Lower lobe of right lung (tissue), 2 donors: ENCODE data around the gene VAC14. TPM values are rescaled to one million over a fixed set of nuclear protein-coding genes. Genes with fewer than 3 reads are reported as not detected.
A peak's percentile ranks its signal among the peaks of the same experiment; 100 is the strongest.

Experiments used
- ATAC-seq, 2 donors: fragments of 200-7000 bp; cut with Tn5 transposase; one replicate each; pipeline ENCODE4 v1.9.1; 2020 to 2022; ENCODE audit warnings: mild to moderate bottlenecking in 2 of 2, moderate library complexity in 2 of 2
- DNase-seq: peaks from one replicate; pipeline ENCODE4 v3.0.0-alpha.2; 2020
- H3K27ac ChIP-seq: fragments of 200-600 bp; one replicate; pipeline ENCODE4 v1.8.0; 2022
- H3K27me3 ChIP-seq: fragments of 200-600 bp; one replicate; pipeline ENCODE4 v1.8.0; 2022; ENCODE audit warnings: low read depth
- H3K36me3 ChIP-seq: fragments of 200-600 bp; one replicate; pipeline ENCODE4 v1.8.0; 2022; ENCODE audit warnings: mild to moderate bottlenecking
- H3K4me1 ChIP-seq: fragments of 200-600 bp; one replicate; pipeline ENCODE4 v1.8.0; 2022
- H3K4me3 ChIP-seq: fragments of 200-600 bp; one replicate; pipeline ENCODE4 v1.8.0; 2022; ENCODE audit warnings: mild to moderate bottlenecking
- H3K9me3 ChIP-seq: fragments of 200-600 bp; one replicate; pipeline ENCODE4 v1.8.0; 2022
- intact Hi-C: fragments of 100-400 bp; cut with DNase I; formaldehyde crosslinking; loops from one replicate; pipeline ENCODE4 v1.11.0; 2022
- total RNA-seq: library from RNA; stranded (reverse); fragmentation: NEBNext Ultra II Directional; extraction: Animal tissue kit (Norgen Biotek cat#: 25700); gene quantifications from one replicate; pipeline ENCODE4 v1.2.1, GENCODE V29; 2021
- TF ChIP-seq, protein P1 (sequence below): fragments of 200-600 bp; IDR thresholded peaks from one replicate; pipeline ENCODE4 v1.8.0; 2022; ENCODE audit warnings: antibody characterized with exemption, mild to moderate bottlenecking
- donor health status: DM: no; HTN: yes; CAD: no; lungs with severe emphysema.

Gene VAC14
- total RNA-seq, 1 donor from 2014 or later = 49.1 TPM

DNA sequence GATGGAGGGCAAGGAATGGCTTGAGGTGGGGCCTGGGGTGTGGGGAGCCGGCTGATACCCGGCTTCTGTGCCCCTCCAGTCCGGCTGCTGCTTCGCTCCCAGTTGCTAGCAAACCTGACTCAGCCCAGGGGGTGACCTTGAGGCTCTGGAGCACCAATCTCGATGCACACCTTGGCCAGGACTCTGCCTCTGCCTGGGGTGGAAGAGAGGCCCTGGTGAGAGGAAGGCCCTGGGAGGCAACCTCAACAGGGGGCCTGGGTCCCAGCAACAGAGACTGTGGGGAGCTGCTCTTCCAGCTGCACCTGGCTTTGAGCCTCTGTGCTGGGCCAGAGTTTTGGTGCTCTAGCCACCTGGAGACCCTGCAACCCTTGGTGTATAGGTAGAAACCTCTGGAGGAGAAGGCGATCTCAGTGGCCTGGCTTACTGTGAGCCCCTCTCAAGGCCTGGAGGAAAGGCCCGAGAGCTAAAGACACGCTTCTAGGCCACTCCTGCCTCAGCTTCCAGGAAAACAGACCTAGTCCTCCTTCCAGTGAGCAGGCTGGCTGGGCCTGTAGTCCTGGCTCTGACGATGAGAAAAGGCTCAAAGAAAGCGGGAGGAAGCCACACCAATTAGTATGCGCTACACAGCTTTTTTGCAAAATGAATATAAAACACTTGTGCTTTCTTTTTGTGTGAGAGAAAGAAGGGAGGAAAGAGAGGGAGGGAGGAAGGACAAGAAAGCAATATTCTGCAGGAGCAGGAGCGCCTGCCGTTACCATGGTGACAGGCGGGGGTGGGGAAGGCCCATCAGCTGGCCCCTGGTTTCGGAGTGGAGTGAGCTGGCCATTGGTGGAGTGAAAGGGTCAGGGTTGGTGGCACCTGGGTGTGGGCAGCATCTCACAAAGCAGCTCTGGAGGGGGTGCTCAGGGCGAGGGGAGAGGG, 51.0 kb downstream of the VAC14 start:
- TF ChIP-seq, protein P1, sequence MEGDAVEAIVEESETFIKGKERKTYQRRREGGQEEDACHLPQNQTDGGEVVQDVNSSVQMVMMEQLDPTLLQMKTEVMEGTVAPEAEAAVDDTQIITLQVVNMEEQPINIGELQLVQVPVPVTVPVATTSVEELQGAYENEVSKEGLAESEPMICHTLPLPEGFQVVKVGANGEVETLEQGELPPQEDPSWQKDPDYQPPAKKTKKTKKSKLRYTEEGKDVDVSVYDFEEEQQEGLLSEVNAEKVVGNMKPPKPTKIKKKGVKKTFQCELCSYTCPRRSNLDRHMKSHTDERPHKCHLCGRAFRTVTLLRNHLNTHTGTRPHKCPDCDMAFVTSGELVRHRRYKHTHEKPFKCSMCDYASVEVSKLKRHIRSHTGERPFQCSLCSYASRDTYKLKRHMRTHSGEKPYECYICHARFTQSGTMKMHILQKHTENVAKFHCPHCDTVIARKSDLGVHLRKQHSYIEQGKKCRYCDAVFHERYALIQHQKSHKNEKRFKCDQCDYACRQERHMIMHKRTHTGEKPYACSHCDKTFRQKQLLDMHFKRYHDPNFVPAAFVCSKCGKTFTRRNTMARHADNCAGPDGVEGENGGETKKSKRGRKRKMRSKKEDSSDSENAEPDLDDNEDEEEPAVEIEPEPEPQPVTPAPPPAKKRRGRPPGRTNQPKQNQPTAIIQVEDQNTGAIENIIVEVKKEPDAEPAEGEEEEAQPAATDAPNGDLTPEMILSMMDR = no peak
- Histone ChIP-seq H3K4me3 (no peak overlapping the region), H3K27me3 (no peaks in the 10 kb centered on the region), H3K9me3 (no peaks in the 10 kb centered on the region), H3K27ac (peak overlapping the region; percentile 83), H3K4me1 (peaks cover 87% of the 10 kb centered on the region), H3K36me3 (peaks cover 7% of the 10 kb centered on the region)
- ATAC-seq (no peak), DNase-seq (no peak)
- intact Hi-C loops = no loop called here

DNA sequence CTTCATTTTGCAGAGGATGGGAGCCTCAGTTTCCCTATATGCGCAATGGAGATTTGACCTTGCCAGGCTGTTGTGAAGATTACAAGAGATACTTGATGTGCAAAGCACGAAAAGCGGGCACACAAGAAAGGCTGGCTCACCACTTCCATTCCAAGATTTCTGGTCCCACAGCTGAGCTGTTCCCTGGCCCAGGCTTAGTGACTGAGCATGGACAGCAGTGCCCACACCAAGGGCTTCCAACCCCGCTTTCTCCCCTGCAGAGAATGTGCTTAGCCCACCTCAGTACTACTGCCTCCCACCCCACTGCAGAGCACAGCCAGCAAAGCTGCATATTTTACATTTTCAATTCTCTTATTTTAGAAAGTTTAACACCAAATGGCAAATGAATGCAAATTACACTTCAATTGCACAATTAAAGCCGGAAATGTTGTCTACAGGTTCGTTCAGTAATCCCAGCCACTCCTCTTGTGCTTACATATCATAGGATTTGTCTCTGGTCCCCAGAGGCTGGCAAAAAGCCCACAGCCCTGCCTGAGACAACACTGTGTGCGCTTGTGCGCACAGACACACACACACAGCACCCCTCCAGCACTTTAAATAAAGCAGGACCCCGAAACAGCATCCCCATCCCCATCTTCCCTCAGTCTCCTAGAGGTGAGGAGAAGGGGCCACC, 51.8 kb downstream of the VAC14 start:
- H3K9me3 ChIP-seq = no peaks in the 10 kb centered on the region
- no peak for DNase-seq
- TF ChIP-seq, protein P1 = no peak

DNA sequence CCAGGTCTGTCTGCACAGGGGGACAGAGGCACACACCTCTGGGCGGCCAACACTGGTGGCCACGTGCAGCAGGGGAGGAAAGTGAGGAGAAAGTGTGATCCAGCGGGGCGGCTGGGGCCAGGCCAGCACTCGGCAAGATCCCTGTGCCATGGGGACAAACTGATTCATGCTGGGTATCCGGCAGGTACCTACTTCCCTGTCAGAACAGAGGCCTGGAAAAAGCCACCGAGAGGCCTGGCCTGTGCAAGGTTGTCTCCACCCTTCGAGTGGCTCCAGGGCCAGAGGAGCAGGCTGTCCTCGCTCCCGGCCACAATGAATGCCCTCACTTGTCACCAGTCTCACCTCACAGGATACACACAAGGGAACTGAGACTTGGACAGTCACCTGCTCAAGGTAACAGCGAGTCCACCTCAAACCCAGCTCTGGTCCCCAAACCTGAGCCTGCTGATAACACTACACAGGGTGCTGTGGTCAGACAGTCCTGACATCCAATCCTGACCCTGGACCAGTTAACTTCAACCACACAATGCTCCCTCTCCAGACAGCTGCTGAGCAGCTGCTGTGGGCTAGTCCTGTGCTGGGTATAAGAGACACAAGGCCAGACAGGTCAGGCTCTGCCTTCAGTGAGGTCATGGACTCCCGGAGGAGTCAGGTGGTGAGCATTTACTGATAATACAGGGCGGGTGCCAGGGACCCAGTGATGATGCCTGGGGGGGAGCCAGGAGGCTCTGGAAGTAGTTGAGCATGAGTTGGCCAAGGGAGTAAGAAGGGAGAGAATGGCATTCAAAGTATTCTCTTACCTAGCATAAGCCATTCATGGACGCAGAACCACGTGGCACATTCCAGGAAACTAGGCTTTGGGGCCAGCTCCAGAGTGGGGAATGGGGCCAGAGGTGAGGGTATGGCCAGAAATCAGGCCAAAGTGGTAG, 53.0 kb downstream of the VAC14 start:
- DNase-seq = peak; percentile 66
- peak overlapping the region; percentile 83 for H3K27ac ChIP-seq
- intact Hi-C loops = no loop called here

More for the DNA sequence above, 51.8 kb downstream of the VAC14 start:
- ATAC-seq = no peak
- H3K4me3 ChIP-seq = no peak overlapping the region
- H3K27me3 ChIP-seq = no peaks in the 10 kb centered on the region
- peak overlapping the region; percentile 83 for H3K27ac ChIP-seq
- H3K4me1 ChIP-seq = peaks cover 86% of the 10 kb centered on the region
- intact Hi-C loops = no loop called here
- peaks cover 11% of the 10 kb centered on the region for H3K36me3 ChIP-seq

DNA sequence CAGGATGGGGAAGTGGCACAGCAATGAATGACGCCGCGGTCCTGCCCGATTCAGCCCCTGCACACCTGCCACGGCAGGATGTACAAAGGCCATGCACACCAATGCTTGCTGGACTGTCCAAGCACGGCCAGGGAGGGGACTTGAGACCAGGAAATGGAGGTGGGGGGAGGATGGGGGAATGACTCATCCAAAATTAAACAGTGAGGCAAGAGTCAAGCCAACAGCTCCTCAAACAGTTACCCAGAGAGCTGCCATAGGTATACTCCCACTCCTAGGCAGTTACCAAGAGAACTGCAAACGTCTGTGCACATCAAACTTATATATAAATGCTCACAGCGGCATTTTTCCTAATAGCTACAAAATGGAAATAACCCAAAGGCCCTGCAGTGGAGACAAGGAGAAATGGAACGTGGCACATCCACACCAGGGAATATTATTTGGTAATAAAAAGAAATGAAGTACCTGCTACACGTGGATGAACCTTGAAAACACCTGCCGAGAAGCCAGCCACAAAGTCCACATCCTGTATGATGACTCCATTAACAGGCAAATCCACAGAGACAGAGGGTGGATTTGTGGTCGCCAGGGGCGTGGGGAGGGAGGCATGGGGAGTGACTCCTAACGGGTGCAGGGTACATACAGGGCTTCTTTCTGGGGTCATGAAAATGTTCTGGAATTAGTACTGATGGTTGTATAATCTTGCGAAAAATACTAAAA, 54.1 kb downstream of the VAC14 start:
- TF ChIP-seq, protein P1 = no peak
- Histone ChIP-seq H3K27me3 (no peaks in the 10 kb centered on the region), H3K9me3 (no peaks in the 10 kb centered on the region), H3K4me1 (peaks cover 69% of the 10 kb centered on the region), H3K4me3 (no peak overlapping the region), H3K36me3 (peaks cover 22% of the 10 kb centered on the region), H3K27ac (peak overlapping the region; percentile 83)
- intact Hi-C loops = no loop called here
- peak; percentile 80 to 85 for ATAC-seq
- peak; percentile 84 for DNase-seq

More for the DNA sequence above, 53.0 kb downstream of the VAC14 start:
- ATAC-seq = peak; percentile 46
- TF ChIP-seq, protein P1 = no peak
- H3K9me3 ChIP-seq = no peaks in the 10 kb centered on the region
- H3K36me3 ChIP-seq = peaks cover 17% of the 10 kb centered on the region
- peaks cover 74% of the 10 kb centered on the region for H3K4me1 ChIP-seq
- H3K4me3 ChIP-seq = no peak overlapping the region
- H3K27me3 ChIP-seq = no peaks in the 10 kb centered on the region
